Osteocyte (in vitro differentiated cells): ENCODE results near the gene ABRACL. TPM values are rescaled to one million over a fixed set of nuclear protein-coding genes. Genes with fewer than 3 reads are reported as not detected.
"Not testable (repeated sequence)": the region's sequence is repeated elsewhere in the genome, so short reads cannot be mapped to it uniquely, and the experiment has no call there.

Experiments used
- DNase-seq: peaks from one replicate; pipeline ENCODE4 v3.0.0; 2021; ENCODE audit warnings: mixed read lengths; ENCODE audit not compliant: unreplicated experiment; ENCODE audit errors: extremely low spot score
- H3K27ac Mint-ChIP-seq: one replicate; pipeline ENCODE4 v1.8.0; 2021; ENCODE audit warnings: mild to moderate bottlenecking, mixed read lengths; ENCODE audit not compliant: unreplicated experiment
- H3K27me3 Mint-ChIP-seq: one replicate; pipeline ENCODE4 v1.8.0; 2021; ENCODE audit warnings: mixed read lengths; ENCODE audit not compliant: unreplicated experiment
- H3K36me3 Mint-ChIP-seq: one replicate; pipeline ENCODE4 v1.8.0; 2021; ENCODE audit warnings: mixed read lengths; ENCODE audit not compliant: unreplicated experiment
- H3K4me1 Mint-ChIP-seq: one replicate; pipeline ENCODE4 v1.8.0; 2021; ENCODE audit warnings: mixed read lengths; ENCODE audit not compliant: unreplicated experiment
- H3K4me3 Mint-ChIP-seq: one replicate; pipeline ENCODE4 v1.8.0; 2021; ENCODE audit warnings: mild to moderate bottlenecking, moderate library complexity, mixed read lengths; ENCODE audit not compliant: unreplicated experiment
- H3K9me3 Mint-ChIP-seq: one replicate; pipeline ENCODE4 v1.8.0; 2021; ENCODE audit warnings: mixed read lengths; ENCODE audit not compliant: unreplicated experiment
- total RNA-seq: library from RNA; stranded (reverse); gene quantifications from 2 replicates; pipeline ENCODE4 v1.2.1, GENCODE V29; 2021
- TF ChIP-seq, protein P1 (sequence below): fragments of 200-600 bp; sonication (generic); IDR thresholded peaks from 2 replicates; pipeline ENCODE4 v1.5.0; 2021; ENCODE audit warnings: antibody characterized with exemption, mild to moderate bottlenecking, moderate library complexity

Gene ABRACL
- total RNA-seq, 1 donor from 2014 or later: 16.9 TPM

DNA sequence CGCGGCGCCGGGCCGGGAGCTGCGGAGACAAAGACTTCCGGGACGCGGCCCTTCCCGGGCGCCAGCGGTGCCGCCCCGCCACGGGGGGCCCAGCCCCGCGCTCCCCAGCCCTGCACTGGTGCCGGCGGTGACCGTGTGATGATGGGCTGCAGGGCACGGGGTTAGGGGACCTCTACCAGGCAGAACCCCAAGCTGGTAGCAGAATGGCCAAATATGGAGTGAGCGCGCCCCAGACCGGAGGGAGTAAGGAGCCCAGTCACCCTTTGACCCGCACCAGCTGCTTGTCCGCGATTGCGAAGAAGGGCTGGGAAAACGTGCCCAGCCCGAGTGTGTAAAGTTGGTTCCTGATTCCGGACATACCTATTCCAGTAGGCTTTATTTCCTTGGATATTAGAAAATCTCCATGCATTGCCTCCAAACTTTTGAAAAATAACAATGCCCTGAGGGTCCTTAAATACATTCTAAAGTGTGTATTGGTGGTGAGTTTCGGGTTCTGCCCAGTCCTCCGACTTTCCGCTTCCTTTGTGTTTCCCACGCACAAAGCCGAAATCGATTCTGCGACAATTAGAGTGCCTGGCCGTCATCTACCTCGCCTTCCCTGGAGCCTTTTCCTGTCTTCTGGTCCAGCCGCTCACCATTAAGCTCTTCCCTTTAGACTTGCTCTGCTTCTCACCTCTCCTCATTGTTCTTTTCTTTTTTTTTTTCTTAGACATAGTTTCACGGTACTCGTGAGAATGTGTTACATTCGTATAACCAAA lies 1.1 kb downstream of the ABRACL start:
- DNase-seq: peak; percentile 86
- Mint-ChIP-seq H3K9me3 (no peaks in the 10 kb centered on the region), H3K27ac (no peak overlapping the region), H3K27me3 (no peaks in the 10 kb centered on the region), H3K4me1 (peaks cover 13% of the 10 kb centered on the region), H3K4me3 (no peak overlapping the region), H3K36me3 (peaks cover 12% of the 10 kb centered on the region)
- TF ChIP-seq, protein P1, sequence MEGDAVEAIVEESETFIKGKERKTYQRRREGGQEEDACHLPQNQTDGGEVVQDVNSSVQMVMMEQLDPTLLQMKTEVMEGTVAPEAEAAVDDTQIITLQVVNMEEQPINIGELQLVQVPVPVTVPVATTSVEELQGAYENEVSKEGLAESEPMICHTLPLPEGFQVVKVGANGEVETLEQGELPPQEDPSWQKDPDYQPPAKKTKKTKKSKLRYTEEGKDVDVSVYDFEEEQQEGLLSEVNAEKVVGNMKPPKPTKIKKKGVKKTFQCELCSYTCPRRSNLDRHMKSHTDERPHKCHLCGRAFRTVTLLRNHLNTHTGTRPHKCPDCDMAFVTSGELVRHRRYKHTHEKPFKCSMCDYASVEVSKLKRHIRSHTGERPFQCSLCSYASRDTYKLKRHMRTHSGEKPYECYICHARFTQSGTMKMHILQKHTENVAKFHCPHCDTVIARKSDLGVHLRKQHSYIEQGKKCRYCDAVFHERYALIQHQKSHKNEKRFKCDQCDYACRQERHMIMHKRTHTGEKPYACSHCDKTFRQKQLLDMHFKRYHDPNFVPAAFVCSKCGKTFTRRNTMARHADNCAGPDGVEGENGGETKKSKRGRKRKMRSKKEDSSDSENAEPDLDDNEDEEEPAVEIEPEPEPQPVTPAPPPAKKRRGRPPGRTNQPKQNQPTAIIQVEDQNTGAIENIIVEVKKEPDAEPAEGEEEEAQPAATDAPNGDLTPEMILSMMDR: no peak

DNA sequence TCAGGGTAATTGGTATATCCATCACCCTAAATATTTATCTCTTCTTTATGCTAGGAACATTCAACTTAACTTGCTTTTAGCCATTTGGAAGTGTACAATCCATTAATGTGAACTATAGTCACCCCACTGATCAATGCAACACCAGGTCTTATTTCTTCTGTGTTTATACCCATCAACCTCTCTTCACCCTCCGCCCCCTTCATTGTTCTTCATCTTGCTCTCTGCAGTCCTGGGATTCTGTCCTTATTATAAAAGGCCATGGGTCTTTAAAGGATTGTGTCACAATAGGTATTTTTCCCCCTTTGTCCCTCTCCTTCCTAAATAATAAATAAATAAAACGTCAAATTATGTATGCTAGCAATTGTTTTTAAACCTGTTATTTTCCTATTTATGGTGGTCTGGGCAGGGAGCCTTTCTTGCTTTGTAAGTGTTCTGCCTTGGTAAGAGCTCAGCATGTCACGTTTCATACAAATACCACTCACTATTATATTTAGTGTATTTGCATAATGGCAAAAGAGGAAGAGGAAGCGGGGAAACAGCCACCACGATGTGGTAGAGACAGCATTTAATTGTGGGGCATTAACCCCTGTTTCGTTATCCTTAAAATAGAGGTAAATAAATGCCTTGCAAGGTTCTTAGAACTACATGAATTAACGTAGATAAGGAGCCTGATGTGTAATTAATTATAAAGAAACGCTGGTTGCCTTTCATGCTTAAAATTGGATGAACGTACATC lies 1.9 kb downstream of the ABRACL start:
- Mint-ChIP-seq H3K4me3 (no peak overlapping the region), H3K36me3 (peaks cover 18% of the 10 kb centered on the region), H3K4me1 (peaks cover 13% of the 10 kb centered on the region), H3K27me3 (no peaks in the 10 kb centered on the region), H3K9me3 (no peaks in the 10 kb centered on the region), H3K27ac (no peak overlapping the region)
- no peak for DNase-seq
- TF ChIP-seq, protein P1: no peak

DNA sequence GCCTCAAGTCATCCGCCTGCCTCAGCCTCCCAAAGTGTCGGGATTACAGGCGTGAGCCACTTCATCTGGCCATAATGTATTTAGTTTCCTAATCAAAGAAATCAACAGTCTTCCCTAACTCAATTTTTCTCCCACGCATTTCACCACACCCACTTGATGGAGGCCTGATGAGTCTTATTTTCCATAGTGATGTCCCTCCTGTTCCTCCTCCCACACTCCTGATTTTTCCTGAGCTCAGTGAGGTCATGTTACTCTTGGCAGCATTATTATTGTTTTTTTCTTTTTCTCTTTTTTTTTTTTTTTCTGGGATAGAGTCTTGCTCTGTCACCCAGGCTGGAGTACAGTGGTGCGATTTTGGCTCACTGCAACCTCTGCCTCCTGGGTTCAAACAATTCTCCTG lies 8.9 kb downstream of the ABRACL start:
- DNase-seq: no peak
- no peak overlapping the region for H3K4me3 Mint-ChIP-seq
- peaks cover 12% of the 10 kb centered on the region for H3K4me1 Mint-ChIP-seq
- no peaks in the 10 kb centered on the region for H3K9me3 Mint-ChIP-seq
- H3K36me3 Mint-ChIP-seq: peaks cover 48% of the 10 kb centered on the region
- H3K27ac Mint-ChIP-seq: peak overlapping the region; percentile 62
- TF ChIP-seq, protein P1: no peak
- no peaks in the 10 kb centered on the region for H3K27me3 Mint-ChIP-seq

DNA sequence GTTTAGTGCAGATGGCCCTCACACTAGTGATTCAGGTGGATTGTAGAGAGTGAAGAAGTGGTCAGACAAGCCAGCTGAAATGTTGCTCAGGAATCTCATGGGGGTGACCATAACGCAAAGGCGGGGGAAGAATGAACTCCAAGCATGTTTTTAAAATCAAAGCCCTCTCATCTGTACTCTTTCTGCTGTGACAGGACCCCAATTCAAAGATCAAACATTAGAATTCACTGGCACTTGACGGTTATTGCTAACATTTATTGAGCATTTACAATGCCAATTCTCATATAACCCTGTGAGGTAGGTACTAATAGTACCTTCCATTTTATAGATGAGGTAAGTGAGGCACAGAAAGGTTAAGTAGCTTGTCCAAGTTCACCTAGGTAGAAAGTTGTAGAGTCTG lies 15.7 kb downstream of the ABRACL start:
- no peak overlapping the region for H3K4me3 Mint-ChIP-seq
- no peaks in the 10 kb centered on the region for H3K9me3 Mint-ChIP-seq
- H3K27me3 Mint-ChIP-seq: no peaks in the 10 kb centered on the region
- no peak for DNase-seq
- peaks cover 3% of the 10 kb centered on the region for H3K4me1 Mint-ChIP-seq
- TF ChIP-seq, protein P1: no peak
- H3K27ac Mint-ChIP-seq: no peak overlapping the region
- H3K36me3 Mint-ChIP-seq: peaks cover 30% of the 10 kb centered on the region

DNA sequence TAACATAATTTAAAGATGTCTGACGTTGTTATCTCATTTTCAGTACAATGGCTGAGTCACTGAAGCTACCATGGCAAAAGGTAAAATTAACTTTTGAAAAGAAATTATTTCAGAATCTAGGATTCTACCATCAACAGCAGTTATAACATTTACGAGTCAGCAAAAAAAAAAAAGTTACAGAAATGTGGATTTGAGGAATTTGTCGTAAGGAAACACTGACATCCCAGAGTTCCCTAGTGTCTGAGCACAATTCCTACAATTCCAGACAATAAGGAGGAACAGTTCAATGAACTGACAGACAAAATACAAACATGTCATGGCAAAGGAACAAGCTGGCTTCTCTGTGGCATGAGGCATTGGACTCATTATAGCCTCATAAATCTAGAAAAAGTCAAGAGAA lies 19.1 kb downstream of the ABRACL start:
- TF ChIP-seq, protein P1: no peak
- Mint-ChIP-seq H3K36me3 (peaks cover 13% of the 10 kb centered on the region), H3K27ac (no peak overlapping the region), H3K9me3 (no peaks in the 10 kb centered on the region), H3K27me3 (peaks cover 7% of the 10 kb centered on the region), H3K4me3 (no peak overlapping the region), H3K4me1 (peaks cover 3% of the 10 kb centered on the region)
- no peak for DNase-seq

DNA sequence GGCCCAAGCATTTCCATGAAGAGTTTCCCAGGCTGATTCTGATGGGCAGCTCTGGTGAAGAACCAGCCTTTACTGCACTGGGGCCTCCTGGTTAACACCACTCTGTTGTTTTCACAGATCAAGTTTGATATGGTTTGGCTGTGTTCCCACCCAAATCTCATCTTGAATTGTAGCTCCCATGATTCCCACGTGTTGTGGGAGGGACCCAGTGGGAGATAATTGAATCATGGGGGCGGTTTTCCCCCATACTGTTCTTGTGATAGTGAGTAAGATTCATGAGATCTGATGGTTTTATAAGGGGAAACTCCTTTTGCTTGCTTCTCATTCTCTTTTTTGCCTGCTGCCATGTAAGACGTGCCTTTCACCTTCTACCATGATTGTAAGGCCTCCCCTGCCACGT lies 20.4 kb downstream of the ABRACL start:
- H3K4me3 Mint-ChIP-seq, H3K9me3 Mint-ChIP-seq, H3K27me3 Mint-ChIP-seq, H3K4me1 Mint-ChIP-seq, DNase-seq, H3K36me3 Mint-ChIP-seq, H3K27ac Mint-ChIP-seq: not testable (repeated sequence)

DNA sequence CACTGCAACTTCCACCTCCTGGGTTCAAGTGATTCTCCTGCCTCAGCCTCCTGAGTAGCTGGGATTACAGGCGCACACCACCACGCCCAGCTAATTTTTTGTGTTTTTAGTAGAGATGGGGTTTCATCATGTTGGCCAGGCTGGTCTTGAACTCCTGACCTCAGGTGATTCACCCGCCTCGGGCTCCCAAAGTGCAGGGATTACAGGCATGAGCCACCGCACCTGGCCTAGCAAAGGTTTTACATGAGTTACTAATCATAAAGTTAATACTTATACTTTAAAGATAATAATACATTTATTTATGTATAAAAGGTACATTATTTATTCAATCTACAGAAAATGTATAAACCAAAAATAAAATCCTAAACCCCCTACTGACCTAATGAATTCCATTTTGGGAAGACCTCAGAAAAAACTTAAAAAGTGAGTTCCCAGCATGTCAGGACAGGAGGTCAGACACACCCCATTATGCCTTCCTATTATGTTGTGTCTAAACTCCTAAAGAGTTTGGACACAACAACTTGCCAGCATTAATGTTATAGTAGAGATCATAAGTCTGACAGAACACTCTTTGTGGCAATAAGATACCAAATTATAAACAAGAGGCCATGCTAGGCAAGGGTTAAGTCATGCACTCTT lies 21.7 kb downstream of the ABRACL start:
- not testable (repeated sequence) for H3K27ac Mint-ChIP-seq, H3K36me3 Mint-ChIP-seq, H3K9me3 Mint-ChIP-seq, DNase-seq, H3K4me3 Mint-ChIP-seq, H3K27me3 Mint-ChIP-seq, H3K4me1 Mint-ChIP-seq
